CD4-positive, alpha-beta T cell treated with Interleukin-4 for 1 hour (primary cell): Measurements from ENCODE around the gene TRNP1.

ENCODE experiments used
- DNase-seq, 2 donors: peaks; one replicate each; pipeline ENCODE4 v3.0.0-alpha.2; 2020 to 2022

Gene TRNP1

GRCh38 chr1:27003745-27004470, 10.4 kb downstream of the TRNP1 start:
- DNase-seq: no peak

- no peak for DNase-seq
These were observed 11.1 kb downstream of the TRNP1 start for GRCh38 chr1:27004471-27005165.

GRCh38 chr1:27005166-27005530, 11.7 kb downstream of the TRNP1 start:
- DNase-seq: no peak

GRCh38 chr1:27005648-27006496, 12.4 kb downstream of the TRNP1 start:
- DNase-seq: no peak

DNA sequence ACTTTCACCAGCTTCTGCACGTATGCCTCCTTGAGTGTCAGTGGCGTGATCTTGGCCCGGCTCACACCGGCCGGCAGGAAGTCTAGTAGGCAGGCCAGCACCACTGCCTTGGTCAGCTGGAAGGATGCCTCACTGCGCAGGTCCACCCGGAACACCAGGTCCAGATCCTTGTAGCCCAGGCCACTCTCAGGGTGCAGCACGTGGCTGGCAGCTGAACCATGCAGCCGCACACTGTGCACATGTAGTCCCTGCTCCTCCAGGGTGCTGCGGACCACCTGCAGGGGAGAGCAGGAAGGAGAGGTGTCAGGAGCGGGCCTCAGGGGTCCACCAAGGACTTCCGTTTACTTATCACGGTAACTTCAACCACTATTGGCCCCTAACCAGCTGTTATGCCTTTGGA, 13.2 kb downstream of the TRNP1 start:
- no peak for DNase-seq

DNA sequence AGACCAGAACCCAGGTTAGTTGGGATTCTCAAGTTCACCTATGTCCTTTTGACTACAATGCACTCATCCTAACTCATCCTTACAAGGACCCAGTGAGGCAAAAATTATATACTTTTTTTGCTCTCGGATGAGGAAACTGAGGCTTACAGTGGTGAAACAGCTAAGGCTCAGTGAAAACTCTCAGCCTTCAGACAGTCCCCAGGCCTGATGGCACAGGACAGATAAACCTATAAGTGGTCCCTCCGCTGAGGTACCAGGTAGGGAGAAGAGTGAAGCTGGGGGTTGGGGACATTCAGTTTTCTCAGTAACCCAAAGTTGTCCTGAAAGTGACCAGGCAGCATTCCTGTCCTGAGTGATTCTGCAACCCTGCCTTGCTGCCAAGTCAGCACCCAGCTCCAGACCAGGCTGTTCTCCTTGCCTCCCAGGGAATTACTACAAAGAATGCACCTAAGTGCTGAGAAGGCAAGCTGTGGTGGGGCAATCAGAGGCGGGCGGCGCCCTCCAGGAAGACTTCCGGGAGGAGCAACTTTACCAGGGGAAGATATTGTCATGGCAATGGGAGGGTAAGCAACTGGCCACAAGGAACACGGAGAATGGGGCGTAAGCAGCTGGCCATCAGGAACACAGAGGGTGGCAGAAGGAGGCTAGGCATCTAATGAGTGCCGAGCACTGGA, 14.6 kb downstream of the TRNP1 start:
- DNase-seq: no peak

- DNase-seq: no peak
These were observed 16.2 kb downstream of the TRNP1 start for GRCh38 chr1:27009601-27010197.

DNA sequence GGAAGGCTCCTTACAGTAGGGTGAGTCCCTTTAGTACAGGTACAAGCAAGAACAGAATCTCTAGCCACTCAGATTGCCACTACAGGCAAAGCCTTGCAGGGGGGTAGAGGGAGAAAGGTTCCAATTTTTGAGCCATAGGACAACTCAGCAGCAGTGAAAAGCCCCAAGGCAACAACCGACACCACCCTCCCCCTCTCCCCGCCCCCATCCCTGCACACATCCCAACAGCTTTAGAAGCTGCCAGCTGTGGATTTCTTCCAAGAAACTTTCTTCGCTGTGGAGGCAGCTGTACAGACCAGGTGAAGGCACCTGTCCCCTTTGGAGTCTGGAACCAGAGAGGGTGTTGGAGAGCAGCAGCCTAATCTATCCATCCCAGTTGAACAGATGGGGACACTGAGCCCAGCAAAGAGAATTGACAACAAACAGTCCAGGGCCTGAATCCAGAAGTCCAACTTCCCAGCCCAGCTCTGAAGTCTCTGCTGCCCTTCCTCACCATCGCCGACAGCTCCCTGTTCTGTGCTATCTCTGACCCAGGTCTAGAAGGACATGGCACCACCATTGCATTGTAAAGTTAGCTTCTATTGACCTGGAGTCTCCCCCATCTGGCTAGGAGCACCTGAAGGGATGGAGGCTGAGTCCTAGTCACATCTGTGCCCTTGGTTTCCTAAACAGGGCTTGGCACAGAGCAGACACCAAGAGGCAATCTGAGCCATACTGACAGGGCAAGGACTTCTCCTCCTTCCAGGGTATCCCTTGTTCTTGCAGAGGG, 16.9 kb downstream of the TRNP1 start:
- DNase-seq: no peak

- DNase-seq: no peak
These were observed 17.7 kb downstream of the TRNP1 start for GRCh38 chr1:27011058-27011764.

DNA sequence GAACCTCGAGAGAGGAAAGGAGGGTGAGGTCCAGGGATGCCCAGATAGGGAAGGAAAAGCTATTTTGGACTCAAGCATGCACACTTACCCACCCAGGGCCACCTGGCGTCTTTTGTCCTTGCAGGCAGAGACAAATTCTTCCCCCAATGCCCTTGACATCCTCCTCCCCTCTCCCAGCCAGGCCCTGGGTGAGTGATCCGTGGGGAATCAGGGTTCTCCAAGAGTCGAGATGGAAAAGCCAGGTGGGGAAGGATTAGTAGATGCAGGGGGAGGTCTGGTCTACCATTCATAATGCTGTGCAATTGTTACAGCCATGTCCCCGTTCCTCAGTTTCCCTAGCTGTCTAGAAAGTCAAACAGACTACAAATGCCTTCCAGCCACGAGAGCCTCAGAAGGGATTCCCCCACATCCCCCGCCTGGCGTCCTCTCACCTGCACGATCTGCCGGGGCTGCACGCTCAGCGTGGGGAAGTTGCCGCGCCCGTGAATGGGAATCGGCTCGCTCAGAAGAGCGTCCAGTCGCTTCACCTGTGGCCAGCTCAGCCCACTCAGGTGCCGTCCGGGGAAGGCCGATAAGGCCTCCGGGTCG, 18.6 kb downstream of the TRNP1 start:
- DNase-seq: no peak

DNA sequence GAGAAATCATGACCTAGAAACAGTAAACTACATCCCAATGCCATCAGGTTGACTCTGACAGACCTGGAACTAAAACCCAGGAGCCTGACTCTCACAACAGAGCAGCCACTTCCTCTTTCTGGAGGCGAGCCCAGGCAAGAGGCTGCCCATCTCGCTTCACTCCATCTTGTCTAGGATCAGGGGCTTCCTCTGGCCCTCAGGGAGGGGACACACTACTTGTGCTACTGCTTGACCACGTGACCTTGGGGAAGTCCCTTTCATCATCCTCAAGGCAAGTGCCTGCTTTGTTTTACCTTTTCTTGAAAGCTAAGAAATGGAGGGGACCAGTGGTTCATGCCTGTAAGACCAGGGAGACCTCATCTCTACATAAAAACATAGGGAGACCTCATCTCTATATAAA, 21.8 kb downstream of the TRNP1 start:
- DNase-seq: peak in 1 of 2 donors; percentile 26

DNA sequence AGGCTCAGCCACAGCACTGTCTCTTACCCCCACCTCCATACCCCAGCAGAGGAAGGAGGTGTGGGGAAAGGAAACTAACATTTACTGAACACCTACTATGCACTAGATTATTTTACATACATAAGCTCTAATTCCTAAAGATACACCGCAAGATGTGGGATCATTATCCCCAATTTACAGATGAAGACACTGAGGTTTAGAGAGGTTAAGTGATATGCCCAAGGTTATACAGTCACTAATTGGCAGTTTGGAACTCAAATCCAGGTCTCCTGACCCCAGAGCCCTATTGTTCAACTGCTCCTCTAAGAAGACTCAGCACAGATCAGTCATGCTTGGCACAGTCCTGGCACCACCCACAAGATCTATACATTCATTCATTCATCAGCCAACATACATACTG, 22.9 kb downstream of the TRNP1 start:
- DNase-seq: no peak

DNA sequence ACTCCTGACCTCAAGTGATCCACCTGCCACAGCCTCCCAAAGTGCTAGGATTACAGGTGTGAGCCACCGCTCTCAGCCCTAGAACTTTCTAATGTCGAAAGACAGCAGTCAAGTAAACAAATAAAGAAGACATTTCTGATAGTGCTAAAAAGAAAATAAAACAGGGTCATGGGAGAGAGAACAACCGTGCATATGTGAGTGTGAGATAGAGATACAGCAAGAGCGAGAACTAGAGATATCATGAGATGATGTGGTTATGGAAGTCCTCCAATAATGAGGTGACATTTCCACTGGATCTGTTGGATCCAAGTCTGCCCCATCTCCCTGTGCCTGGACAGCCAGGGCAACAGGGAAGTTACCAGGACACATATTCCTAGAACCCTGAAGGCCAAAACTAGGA, 23.7 kb downstream of the TRNP1 start:
- DNase-seq: no peak

- DNase-seq: no peak
These were observed 24.8 kb downstream of the TRNP1 start for GRCh38 chr1:27018316-27018715.

GRCh38 chr1:27021354-27022031, 28.0 kb downstream of the TRNP1 start:
- DNase-seq: no peak

- no peak for DNase-seq
These were observed 32.2 kb downstream of the TRNP1 start for GRCh38 chr1:27025718-27026117.

DNA sequence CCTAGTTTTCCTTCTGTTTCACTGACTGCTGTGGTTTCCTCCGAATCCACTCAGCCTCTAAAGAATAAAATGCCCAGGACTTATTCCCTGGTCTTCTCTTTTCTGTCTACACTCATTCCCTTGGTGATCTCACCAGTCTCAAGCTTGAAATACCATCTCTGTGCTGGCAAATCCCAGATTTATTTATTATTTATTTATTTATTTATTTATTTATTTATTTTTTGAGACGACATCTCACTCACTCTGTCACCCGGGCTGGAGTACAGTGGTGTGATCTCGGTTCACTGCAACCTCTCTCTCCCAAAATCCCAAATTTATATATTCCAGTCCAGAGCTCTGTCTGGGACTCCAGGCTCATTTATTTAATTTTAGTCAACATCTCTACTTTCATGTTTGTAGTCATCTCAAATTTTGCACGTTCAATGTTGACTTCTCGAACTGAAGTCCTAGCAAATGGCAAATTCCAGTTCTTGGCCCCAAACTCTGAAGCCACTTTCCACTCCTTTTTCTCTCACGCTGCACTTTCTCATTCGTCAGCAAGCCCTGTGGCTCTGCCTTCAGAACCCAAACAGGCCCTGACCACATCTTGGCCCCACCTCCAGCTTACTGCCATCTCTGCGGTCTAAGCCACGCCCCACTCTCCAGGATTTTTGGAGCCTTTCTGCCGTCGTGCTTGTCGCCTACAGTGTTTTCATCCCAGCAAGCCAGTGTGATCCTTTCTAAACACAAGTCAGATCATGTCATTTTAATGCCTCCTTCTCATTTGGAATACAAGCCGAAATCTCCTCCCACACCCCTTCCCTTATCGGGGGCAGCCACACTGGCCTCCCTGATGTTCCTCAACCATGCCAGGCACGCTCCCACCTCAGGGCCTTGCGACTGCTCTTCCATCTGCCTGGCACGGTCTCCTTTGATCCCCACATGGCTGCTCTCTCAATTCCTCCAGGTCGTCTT, 33.4 kb downstream of the TRNP1 start:
- no peak for DNase-seq

GRCh38 chr1:27027575-27028250, 34.2 kb downstream of the TRNP1 start:
- no peak for DNase-seq
